Measurements from ENCODE around the gene IDH2. TPM values are rescaled to one million over a fixed set of nuclear protein-coding genes. Genes with fewer than 3 reads are reported as not detected.

Gene IDH2
- total and polyA plus RNA-seq, 2 of the 4 experiments (the other 2 are of a cell fraction) = 84.9 to 118 TPM

- Histone ChIP-seq H3K9ac (ENCODE audit: low read depth, low read length) (no peak overlapping the region), H4K20me1 (ENCODE audit: insufficient read depth, low read length) (no peaks in the 10 kb centered on the region), H3K79me1 (ENCODE audit: low read depth in 1 of 2, low read length in 2 of 2) (no peaks in the 10 kb centered on the region), H3K9me1 (ENCODE audit: insufficient read depth, low read length) (no peaks in the 10 kb centered on the region), H3K36me3 (ENCODE audit: control insufficient read depth, insufficient read depth, low read length) (no peaks in the 10 kb centered on the region), H4K91ac (ENCODE audit: insufficient read depth, low read depth, low read length) (no peak overlapping the region; the same call in 1 of the 2 replicates), H3K18ac (ENCODE audit: low read depth, low read length) (no peak overlapping the region), H3K56ac (ENCODE audit: extremely low read depth, insufficient read depth, low read length) (no peak overlapping the region), H3K9me3 (ENCODE audit: control insufficient read depth, insufficient read depth, low read length) (no peaks in the 10 kb centered on the region), H2AK9ac (replicated peaks; ENCODE audit: low read depth, low read length, poor library complexity) (no peak overlapping the region), H4K5ac (ENCODE audit: low read depth, low read length) (no peak overlapping the region), H2BK120ac (ENCODE audit: low read depth, low read length) (no peak overlapping the region), H2BK15ac (ENCODE audit: low read depth, low read length) (no peak overlapping the region), H2AFZ (replicated peaks; ENCODE audit: low read length, poor library complexity) (no peak overlapping the region), H3K27me3 (ENCODE audit: control insufficient read depth, insufficient read depth, low read length) (no peaks in the 10 kb centered on the region), H3K4me1 (ENCODE audit: control insufficient read depth, insufficient read depth, low read length) (peaks cover 10% of the 10 kb centered on the region), H3K4me3 (ENCODE audit: insufficient read depth, low read depth, low read length) (no peak overlapping the region), H3K27ac (ENCODE audit: insufficient read depth, low read length) (no peak overlapping the region), H2AK5ac (ENCODE audit: low read depth, low read length) (no peak overlapping the region), H2BK20ac (ENCODE audit: low read depth, low read length) (no peak overlapping the region), H3K14ac (replicated peaks; ENCODE audit: low read depth, low read length) (no peak overlapping the region), H2BK5ac (ENCODE audit: low read depth, low read length, poor library complexity, severe bottlenecking) (no peak overlapping the region), H3K23ac (ENCODE audit: low read depth, low read length) (no peak overlapping the region), H4K8ac (ENCODE audit: low read depth in 2 of 2, low read length in 2 of 2) (no peak overlapping the region), H3K4ac (ENCODE audit: low read depth, low read length) (no peak overlapping the region), H3K4me2 (ENCODE audit: low read depth, low read length) (no peak overlapping the region)
- no peak for TF ChIP-seq USF2 (IDR thresholded peaks at IDR 0.05; ENCODE audit: low read depth, low read length)
- no peak for TF ChIP-seq MAZ (IDR thresholded peaks at IDR 0.05; ENCODE audit: borderline replicate concordance, low read depth, low read length)
- no peak for TF ChIP-seq POLR2A (IDR thresholded peaks at IDR 0.05; ENCODE audit: low read depth, low read length)
- intact Hi-C loops (cut with micrococcal nuclease) (no loop called here), in situ Hi-C loops (cut with MboI; ENCODE audit: low sequenced_read_pairs) (no loop called here), dilution Hi-C loops (cut with HindIII; ENCODE audit: low sequenced_read_pairs, unreplicated experiment) (no loop called here)
- DNase-seq = no peak
- CTCF ChIA-PET = interaction anchor here (1.3 kb wide), 1 partner anchor 73 kb away, joined by 3 read pairs; no protein-coding TSS in a partner anchor
- ATAC-seq (ENCODE audit: low read depth) = no peak
- WGBS, 2 experiments (ENCODE audit: extremely low coverage in 2 of 2, insufficient read length in 1 of 2) = 86% methylated on average over 1 of the region's 4 CpGs; no CpG with 5 or more reads in 1 of the 2 experiments
- POLR2A ChIA-PET (ENCODE audit: unreplicated experiment) = no interaction called here
- BruUV-seq (replicated peaks) = no TSS peak
Observed at GRCh38 chr15:90145761-90146160, 43.5 kb upstream of the IDH2 start.
